GM12878 (cell line): ENCODE data around the gene POC5. TPM values are rescaled to one million over a fixed set of nuclear protein-coding genes. Genes with fewer than 3 reads are reported as not detected.
A peak's percentile ranks its signal among the peaks of the same experiment; 100 is the strongest.

Experiments
- ATAC-seq: fragments of 200-7000 bp; cut with Tn5 transposase; 3 replicates; pipeline ENCODE4 v1.9.1; 2020; ENCODE audit warnings: mild to moderate bottlenecking, moderate library complexity
- Bru-seq: library from RNA; stranded (reverse); fragments of 400-500 nt; gene quantifications from one replicate; lab custom pipeline; 2021; lab: Mats Ljungman, UMichigan
- BruChase-seq, 2 experiments: library from RNA; stranded (reverse); fragments of 400-500 nt; gene quantifications; one replicate each; lab custom pipeline; 2021; lab: Mats Ljungman, UMichigan
- BruUV-seq: library from RNA; stranded (reverse); fragments of 400-500 nt; replicated peaks from 2 replicates; lab custom pipeline; 2021; lab: Mats Ljungman, UMichigan
- CTCF ChIA-PET: fragments of 300-600 bp; sonication (Branson Sonifier 250); formaldehyde crosslinking; extraction: SDS; loops from one replicate; lab custom pipeline; 2021; ENCODE audit warnings: inconsistent platforms; lab: Yijun Ruan, JAX
- POLR2A ChIA-PET: fragments of 350-600 bp; formaldehyde crosslinking; extraction: SDS; loops from one replicate; lab custom pipeline; 2021; ENCODE audit warnings: inconsistent platforms; lab: Charles Lee
- RAD21 ChIA-PET: fragments of 300-600 bp; sonication (Branson Sonifier 250); formaldehyde crosslinking; loops from one replicate; lab custom pipeline; 2023; ENCODE audit warnings: antibody characterized with exemption; ENCODE audit not compliant: unreplicated experiment; lab: Charles Lee
- SMC1A ChIA-PET: fragments of 300-600 bp; sonication (Branson Sonifier 250); formaldehyde crosslinking; loops from one replicate; lab custom pipeline; 2023; ENCODE audit not compliant: unreplicated experiment, uncharacterized antibody; lab: Charles Lee
- DNase-seq: peaks from one replicate; pipeline ENCODE4 v3.0.0-alpha.2; 2011; ENCODE audit warnings: low read depth, low spot score
- FAIRE-seq: peaks from 3 replicates; lab custom pipeline; 2011; peaks lifted over from hg19 to GRCh38; lab: Jason Lieb, UNC
- H2AFZ ChIP-seq: 2 replicates; pipeline ENCODE4 v1.6.0; 2011; ENCODE audit warnings: low read depth, low read length, control low read depth; ENCODE audit not compliant: control insufficient read depth
- H3K27ac ChIP-seq: 2 replicates; pipeline ENCODE4 v1.5.1; 2011; ENCODE audit warnings: control low read depth; ENCODE audit not compliant: control insufficient read depth, insufficient read depth
- H3K27me3 ChIP-seq, 2 experiments: replicated peaks in 1 of 2; 2 replicates each; pipeline versions ENCODE4 v1.6.0 to v1.6.1; 2011; ENCODE audit warnings: low read length in 1 of 2; ENCODE audit not compliant: control insufficient read depth in 2 of 2, insufficient read depth in 2 of 2
- H3K36me3 ChIP-seq, 2 experiments: 2 replicates each; pipeline ENCODE4 v1.5.1; 2011; ENCODE audit warnings: low read length in 1 of 2; ENCODE audit not compliant: control insufficient read depth in 2 of 2, insufficient read depth in 2 of 2
- H3K4me1 ChIP-seq: 2 replicates; pipeline ENCODE4 v1.6.1; 2011; ENCODE audit warnings: mild to moderate bottlenecking, low read length, moderate library complexity, mixed read lengths; ENCODE audit not compliant: control insufficient read depth, insufficient read depth
- H3K4me2 ChIP-seq: 2 replicates; pipeline ENCODE4 v1.6.0; 2011; ENCODE audit warnings: control low read depth; ENCODE audit not compliant: control insufficient read depth, insufficient read depth
- H3K4me3 ChIP-seq: fragments of 200-600 bp; sonication (generic); 2 replicates; pipeline ENCODE4 v1.5.1; 2016
- H3K79me2 ChIP-seq: 2 replicates; pipeline ENCODE4 v1.6.0; 2011; ENCODE audit warnings: low read length; ENCODE audit not compliant: control insufficient read depth, insufficient read depth
- H3K9ac ChIP-seq: 2 replicates; pipeline ENCODE4 v1.8.0; 2011; ENCODE audit warnings: low read length, control low read depth, mixed read lengths; ENCODE audit not compliant: control insufficient read depth, insufficient read depth
- H3K9me3 ChIP-seq: replicated peaks from 3 replicates; pipeline ENCODE4 v1.5.1; 2011; ENCODE audit warnings: mild to moderate bottlenecking, low read length; ENCODE audit not compliant: control insufficient read depth, insufficient read depth
- H4K20me1 ChIP-seq: 2 replicates; pipeline ENCODE4 v1.6.0; 2011; ENCODE audit not compliant: control insufficient read depth, insufficient read depth
- BACH1 ChIP-seq: fragments of 450-650 bp; IDR thresholded peaks from 2 replicates; pipeline ENCODE4 v1.6.1; 2017; ENCODE audit warnings: mild to moderate bottlenecking, borderline replicate concordance
- CREM ChIP-seq: IDR thresholded peaks from 2 replicates; pipeline ENCODE4 v1.6.1; 2014; ENCODE audit warnings: antibody characterized with exemption, low read depth
- GATAD2B ChIP-seq: fragments of 450-650 bp; conservative IDR thresholded peaks from 2 replicates; pipeline ENCODE4 v1.6.1; 2017; ENCODE audit warnings: low read depth, mild to moderate bottlenecking, moderate library complexity
- HCFC1 ChIP-seq: fragments of 150-350 bp; IDR thresholded peaks from 2 replicates; pipeline ENCODE4 v1.6.1; 2014; ENCODE audit warnings: low read length
- IKZF1 ChIP-seq: fragments of 450-650 bp; conservative IDR thresholded peaks from 2 replicates; pipeline ENCODE4 v1.6.1; 2017; ENCODE audit warnings: antibody characterized with exemption, mild to moderate bottlenecking
- LARP7 ChIP-seq: fragments of 450-650 bp; IDR thresholded peaks from 2 replicates; pipeline ENCODE4 v1.6.1; 2017; ENCODE audit warnings: mild to moderate bottlenecking
- NFYB ChIP-seq: IDR thresholded peaks from 2 replicates; pipeline ENCODE4 v1.6.1; 2011; ENCODE audit warnings: low read depth, mild to moderate bottlenecking, low read length, improper control_type of control experiment, moderate library complexity; ENCODE audit not compliant: insufficient read depth
- PML ChIP-seq: IDR thresholded peaks from 2 replicates; pipeline ENCODE4 v1.6.1; 2012; ENCODE audit warnings: low read length, inconsistent platforms
- POLR2A ChIP-seq: IDR thresholded peaks from 2 replicates; pipeline ENCODE4 v1.6.1; 2011; ENCODE audit warnings: low read depth, mild to moderate bottlenecking, low read length
- STAT3 ChIP-seq: IDR thresholded peaks from 2 replicates; pipeline ENCODE4 v1.6.1; 2011; ENCODE audit warnings: low read depth, low read length, improper control_type of control experiment
- WGBS: methylation state at CpG from one replicate; pipeline ENCODE4 v1.1.6; 2016; ENCODE audit warnings: low lambda C conversion rate; ENCODE audit not compliant: insufficient replicate concordance, insufficient coverage; ENCODE audit errors: missing lambda C conversion rate; 5-methylcytosine and 5-hydroxymethylcytosine counted together
- in situ Hi-C: fragments of 300-500 bp; cut with MboI; formaldehyde crosslinking; loops from 9 replicates; pipeline ENCODE4 v1.14.3; 2018; ENCODE audit warnings: mixed read lengths
- intact Hi-C: fragments of 100-400 bp; cut with micrococcal nuclease; formaldehyde crosslinking; loops from one replicate; pipeline ENCODE4 v1.14.2; 2022; ENCODE audit not compliant: unreplicated experiment
- long read RNA-seq, 2 experiments: library from polyadenylated mRNA; unstranded; transcript quantifications; one replicate each; pipeline ENCODE4 v2.0.0, GENCODE V29; 2019 to 2020
- polyA minus RNA-seq, 3 experiments: library from RNA; depleted of rRNA, polyadenylated mRNA; stranded (reverse); fragments of >200 nt; gene quantifications; 2 replicates each; pipeline ENCODE4 v1.2.3, GENCODE V29; 2011
- polyA plus RNA-seq, 11 experiments: library from polyadenylated mRNA; depleted of rRNA in 4 of 11; unstranded in 6 of 11; stranded (reverse) in 5 of 11; fragments of >200 nt; fragmentation: Nextera tagmentation in 4 of 11; fragmentation: Illumina TruSeq in 1 of 11; extraction: Ambion mirVana in 4 of 11; extraction: Trizol in 1 of 11; gene quantifications; 1 replicate in 1 of 11; 2 replicates in 10 of 11; pipeline versions ENCODE4 v1.2.1 to v1.2.3, GENCODE V29; 2011 to 2016; ENCODE audit warnings: inconsistent platforms in 2 of 11, missing spikeins in 2 of 11, low read depth in 1 of 11
- total RNA-seq, 4 experiments: library from RNA; depleted of rRNA in 3 of 4; stranded (reverse); fragments of >200 nt in 3 of 4; fragmentation: Illumina TruSeq in 1 of 4; extraction: Trizol in 1 of 4; gene quantifications; 2 replicates each; pipeline versions ENCODE4 v1.2.1 to v1.2.3, GENCODE V29; 2013 to 2021
- TF ChIP-seq, protein P1 (sequence below): IDR thresholded peaks from 2 replicates; pipeline ENCODE4 v1.6.1; 2012; ENCODE audit warnings: low read depth, low read length, improper control_type of control experiment
- TF ChIP-seq, protein P2 (sequence below): fragments of 450-650 bp; IDR thresholded peaks from 2 replicates; pipeline ENCODE4 v1.6.1; 2016; ENCODE audit warnings: mild to moderate bottlenecking, moderate library complexity, borderline replicate concordance

POC5 gene, protein sequence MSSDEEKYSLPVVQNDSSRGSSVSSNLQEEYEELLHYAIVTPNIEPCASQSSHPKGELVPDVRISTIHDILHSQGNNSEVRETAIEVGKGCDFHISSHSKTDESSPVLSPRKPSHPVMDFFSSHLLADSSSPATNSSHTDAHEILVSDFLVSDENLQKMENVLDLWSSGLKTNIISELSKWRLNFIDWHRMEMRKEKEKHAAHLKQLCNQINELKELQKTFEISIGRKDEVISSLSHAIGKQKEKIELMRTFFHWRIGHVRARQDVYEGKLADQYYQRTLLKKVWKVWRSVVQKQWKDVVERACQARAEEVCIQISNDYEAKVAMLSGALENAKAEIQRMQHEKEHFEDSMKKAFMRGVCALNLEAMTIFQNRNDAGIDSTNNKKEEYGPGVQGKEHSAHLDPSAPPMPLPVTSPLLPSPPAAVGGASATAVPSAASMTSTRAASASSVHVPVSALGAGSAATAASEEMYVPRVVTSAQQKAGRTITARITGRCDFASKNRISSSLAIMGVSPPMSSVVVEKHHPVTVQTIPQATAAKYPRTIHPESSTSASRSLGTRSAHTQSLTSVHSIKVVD
- total RNA-seq (2013; cell fraction: nucleolus; rRNA removed), result 71.0 and 84.3 TPM in 2 replicates
- total RNA-seq (2014; rRNA removed), result 19.4 and 21.4 TPM in 2 replicates
- 22.1 and 22.9 TPM in 2 replicates for total RNA-seq (2014; rRNA removed; fragmentation: Illumina TruSeq; extraction: Trizol)
- 13.1 and 14.4 TPM in 2 replicates for total RNA-seq (2021)
- 9.4 TPM for polyA plus RNA-seq (2011; ENCODE audit: low read depth)
- polyA plus RNA-seq (2011; rRNA removed), result 25.6 and 35.4 TPM in 2 replicates
- 12.8 and 14.3 TPM in 2 replicates for polyA plus RNA-seq (2011; cell fraction: cytosol; rRNA removed)
- polyA plus RNA-seq (2011; cell fraction: nucleus; rRNA removed), result 21.7 and 23.7 TPM in 2 replicates
- polyA plus RNA-seq (2012), result 8.6 and 10.2 TPM in 2 replicates
- polyA plus RNA-seq (2014; fragmentation: Illumina TruSeq; extraction: Trizol), result 23.2 and 25.0 TPM in 2 replicates
- polyA plus RNA-seq (2014; fragmentation: Nextera tagmentation; extraction: Ambion mirVana), result 10 to 100 TPM; 16.6 to 24.7 TPM
- polyA plus RNA-seq (2014; rRNA removed), result 13.7 and 16.6 TPM in 2 replicates
- polyA plus RNA-seq (2016; fragmentation: Nextera tagmentation; extraction: Ambion mirVana), result 10 to 100 TPM; 21.4 to 22.2 TPM
- polyA minus RNA-seq (2011; rRNA and poly(A)+ RNA removed), result 13.7 and 22.7 TPM in 2 replicates
- polyA minus RNA-seq (2011; cell fraction: cytosol; rRNA and poly(A)+ RNA removed), result 6.1 and 10.2 TPM in 2 replicates
- 16.0 and 41.7 TPM in 2 replicates for polyA minus RNA-seq (2011; cell fraction: nucleus; rRNA and poly(A)+ RNA removed)
- Bru-seq, nascent RNA, result percentile 84 among the genes with signal in this experiment
- percentile 69 among the genes with signal in this experiment for BruChase-seq, experiment 1, labeled RNA remaining after a 6-hour chase
- percentile 75 among the genes with signal in this experiment for BruChase-seq, experiment 2, labeled RNA remaining after a 2-hour chase
- long read RNA-seq, experiment 1, transcript POC5-202 (12 exons, 2,229 nt), result major isoform, 9 of 17 reads
- long read RNA-seq, experiment 1, partial matches to known transcripts, result 0 of 17 reads
- long read RNA-seq, experiment 1, other reads (novel, unspliced or antisense), result 7 of 17 reads
- long read RNA-seq, experiment 2, transcript POC5-202 (12 exons, 2,229 nt), result major isoform, 29 of 68 reads
- long read RNA-seq, experiment 2, partial matches to known transcripts, result 11 of 68 reads
- long read RNA-seq, experiment 2, other reads (novel, unspliced or antisense), result 27 of 68 reads

DNA sequence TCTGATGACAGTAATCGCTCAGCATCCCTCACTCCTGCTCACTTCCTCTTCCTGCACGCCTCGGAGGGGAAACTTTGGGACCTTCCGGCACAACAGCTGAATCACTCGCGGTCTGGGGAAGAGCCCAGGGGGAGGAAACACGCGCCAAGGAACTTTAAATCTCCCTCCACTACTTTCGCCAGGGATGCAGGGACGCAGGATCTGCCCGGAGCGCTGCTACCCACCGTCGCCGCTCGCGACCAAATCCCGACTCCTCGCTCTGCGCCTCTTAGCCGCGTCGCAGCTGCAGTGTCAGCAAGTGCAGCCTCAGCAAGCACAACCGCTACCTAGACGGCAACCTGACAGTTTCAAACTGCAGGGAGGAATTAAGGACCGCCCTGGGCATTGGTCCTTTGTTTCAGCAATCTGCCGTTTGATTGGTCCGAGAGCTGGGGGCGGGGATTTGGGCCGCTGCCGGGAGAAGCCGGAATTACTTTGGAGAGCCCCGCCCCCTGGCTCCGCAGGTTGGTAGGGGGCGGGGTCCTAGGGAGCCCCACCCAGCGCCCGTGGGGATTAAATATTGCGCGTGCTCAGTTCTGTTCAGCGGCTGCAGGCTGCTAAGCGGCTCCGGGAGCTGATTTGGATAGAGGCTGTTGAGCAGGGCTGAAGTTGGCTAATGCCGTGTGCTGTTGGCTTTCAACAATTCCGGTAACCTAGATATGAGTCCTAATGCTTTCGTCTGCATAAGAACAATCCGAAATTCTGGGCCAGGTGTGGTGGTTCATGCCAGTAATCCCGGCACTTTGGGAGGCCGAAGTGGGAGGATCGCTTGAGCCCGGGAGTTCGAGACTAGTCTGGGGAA lies at the start of gene POC5:
Gene POC5, minus strand, starts transcription at position 356 of the 841 bp plus-strand sequence. CDS start 4,500 bp downstream, outside the sequence.
- Histone ChIP-seq H3K9me3 (no peaks in the 10 kb centered on the region), H3K4me3 (peak within 1 kb of the TSS; percentile 96), H3K79me2 (peaks cover 40% of the 10 kb centered on the region), H3K27ac (peak within 1 kb of the TSS; percentile 98), H3K9ac (peak within 1 kb of the TSS; percentile 95), H4K20me1 (no peaks in the 10 kb centered on the region), H2AFZ (peak within 1 kb of the TSS; percentile 98), H3K4me1 (no peaks in the 10 kb centered on the region), H3K27me3 (no peaks in the 10 kb centered on the region), H3K4me2 (peak within 1 kb of the TSS; percentile 73), H3K36me3 (peaks cover 2 to 3% of the 10 kb centered on the region in 2 experiments; a peak in 1 of 4 replicates)
- ChIA-PET SMC1A (interaction anchor here (0.9 to 1.8 kb wide), 6 partner anchors 10 to 458 kb away, joined by 3 to 5 read pairs (median 4); no protein-coding TSS in a partner anchor), CTCF (interaction anchor here (0.6 to 1.8 kb wide), 5 partner anchors 10 to 481 kb away, joined by 3 to 5 read pairs (median 3); partner anchors contain the start of gene ANKRD31), POLR2A (interaction anchor here (0.8 to 1.8 kb wide), 3 partner anchors 11 to 380 kb away, joined by 3 to 8 read pairs (median 4); partner anchors contain the start of gene HMGCR), RAD21 (interaction anchor here (0.7 to 1.4 kb wide), 2 partner anchors 380 to 480 kb away, joined by 4 read pairs; partner anchors contain the start of gene HMGCR)
- 8% methylated on average over 48 of the region's 51 CpGs for WGBS
- intact Hi-C loops (loop anchor here (5.0 kb wide), 2 partner anchors 130 to 540 kb away; no protein-coding TSS in a partner anchor), in situ Hi-C loops (no loop called here)
- ATAC-seq, result peak; percentile 95
- peak; percentile 96 for FAIRE-seq
- BruUV-seq, result TSS peak; percentile 78
- DNase-seq, result peak; percentile 91
- TF ChIP-seq STAT3 (no peak), NFYB (peak; percentile 79), BACH1 (peak; percentile 57; the same call in 1 of the 2 replicates), CREM (peak; percentile 88), PML (peak; percentile 97), HCFC1 (peak; percentile 56), IKZF1 (peak; percentile 92), POLR2A (peak; percentile 100), LARP7 (peak; percentile 58; the same call in 1 of the 2 replicates), GATAD2B (peak; percentile 85)
- TF ChIP-seq, protein P1, sequence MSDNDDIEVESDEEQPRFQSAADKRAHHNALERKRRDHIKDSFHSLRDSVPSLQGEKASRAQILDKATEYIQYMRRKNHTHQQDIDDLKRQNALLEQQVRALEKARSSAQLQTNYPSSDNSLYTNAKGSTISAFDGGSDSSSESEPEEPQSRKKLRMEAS, result peak; percentile 47; the same call in 1 of the 2 replicates
- TF ChIP-seq, protein P2, sequence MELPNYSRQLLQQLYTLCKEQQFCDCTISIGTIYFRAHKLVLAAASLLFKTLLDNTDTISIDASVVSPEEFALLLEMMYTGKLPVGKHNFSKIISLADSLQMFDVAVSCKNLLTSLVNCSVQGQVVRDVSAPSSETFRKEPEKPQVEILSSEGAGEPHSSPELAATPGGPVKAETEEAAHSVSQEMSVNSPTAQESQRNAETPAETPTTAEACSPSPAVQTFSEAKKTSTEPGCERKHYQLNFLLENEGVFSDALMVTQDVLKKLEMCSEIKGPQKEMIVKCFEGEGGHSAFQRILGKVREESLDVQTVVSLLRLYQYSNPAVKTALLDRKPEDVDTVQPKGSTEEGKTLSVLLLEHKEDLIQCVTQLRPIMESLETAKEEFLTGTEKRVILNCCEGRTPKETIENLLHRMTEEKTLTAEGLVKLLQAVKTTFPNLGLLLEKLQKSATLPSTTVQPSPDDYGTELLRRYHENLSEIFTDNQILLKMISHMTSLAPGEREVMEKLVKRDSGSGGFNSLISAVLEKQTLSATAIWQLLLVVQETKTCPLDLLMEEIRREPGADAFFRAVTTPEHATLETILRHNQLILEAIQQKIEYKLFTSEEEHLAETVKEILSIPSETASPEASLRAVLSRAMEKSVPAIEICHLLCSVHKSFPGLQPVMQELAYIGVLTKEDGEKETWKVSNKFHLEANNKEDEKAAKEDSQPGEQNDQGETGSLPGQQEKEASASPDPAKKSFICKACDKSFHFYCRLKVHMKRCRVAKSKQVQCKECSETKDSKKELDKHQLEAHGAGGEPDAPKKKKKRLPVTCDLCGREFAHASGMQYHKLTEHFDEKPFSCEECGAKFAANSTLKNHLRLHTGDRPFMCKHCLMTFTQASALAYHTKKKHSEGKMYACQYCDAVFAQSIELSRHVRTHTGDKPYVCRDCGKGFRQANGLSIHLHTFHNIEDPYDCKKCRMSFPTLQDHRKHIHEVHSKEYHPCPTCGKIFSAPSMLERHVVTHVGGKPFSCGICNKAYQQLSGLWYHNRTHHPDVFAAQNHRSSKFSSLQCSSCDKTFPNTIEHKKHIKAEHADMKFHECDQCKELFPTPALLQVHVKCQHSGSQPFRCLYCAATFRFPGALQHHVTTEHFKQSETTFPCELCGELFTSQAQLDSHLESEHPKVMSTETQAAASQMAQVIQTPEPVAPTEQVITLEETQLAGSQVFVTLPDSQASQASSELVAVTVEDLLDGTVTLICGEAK, result peak; percentile 91
